Adrenal gland (tissue), 12 donors: Measurements from ENCODE around the gene LIPM. TPM values are rescaled to one million over a fixed set of nuclear protein-coding genes. Genes with fewer than 3 reads are reported as not detected.

Source experiments
- DNase-seq, 7 donors: peaks; one replicate each; pipeline ENCODE4 v3.0.0-alpha.2; 2019 to 2020
- H3K27ac ChIP-seq, 5 donors: fragments of 200-600 bp; sonication (generic) in 4 of 5; 1 replicate in 3 of 5; 2 replicates in 2 of 5; pipeline versions ENCODE4 v1.5.1 to v1.8.0; 2016 to 2020; ENCODE audit warnings: mild to moderate bottlenecking in 1 of 5
- H3K27me3 ChIP-seq: fragments of 200-600 bp; 2 replicates; pipeline ENCODE4 v1.8.0; 2021
- H3K36me3 ChIP-seq, 2 donors: fragments of 200-600 bp; replicated peaks in 1 of 2; 1 replicate in 1 of 2; 2 replicates in 1 of 2; pipeline versions ENCODE4 v1.5.1 to v1.8.0; 2018 to 2022
- H3K4me1 ChIP-seq, 2 donors: fragments of 200-600 bp; replicated peaks in 1 of 2; 1 replicate in 1 of 2; 2 replicates in 1 of 2; pipeline versions ENCODE4 v1.5.1 to v1.8.0; 2018 to 2021
- H3K4me3 ChIP-seq, 4 donors: fragments of 200-600 bp; sonication (generic) in 3 of 4; one replicate each; pipeline ENCODE4 v1.5.1; 2016 to 2018
- H3K9me3 ChIP-seq, 3 donors: fragments of 200-600 bp; sonication (generic) in 1 of 3; replicated peaks in 1 of 3; 1 replicate in 2 of 3; 2 replicates in 1 of 3; pipeline versions ENCODE4 v1.5.1 to v1.8.0; 2016 to 2021
- CTCF ChIP-seq, 6 experiments: fragments of 450-650 bp in 4 of 6; fragments of 200-600 bp in 2 of 6; sonication (generic) in 1 of 6; IDR thresholded peaks; 1 replicate in 5 of 6; 2 replicates in 1 of 6; pipeline versions ENCODE4 v1.5.1 to v1.8.0; 2016 to 2021; ENCODE audit warnings: antibody characterized with exemption in 6 of 6, mild to moderate bottlenecking in 2 of 6, moderate library complexity in 1 of 6
- POLR2A ChIP-seq, 2 donors: fragments of 450-650 bp; IDR thresholded peaks; one replicate each; pipeline ENCODE4 v1.6.1; 2017; ENCODE audit warnings: antibody characterized with exemption in 2 of 2, mild to moderate bottlenecking in 2 of 2, moderate library complexity in 1 of 2
- WGBS, 4 donors: extraction: QIAGEN DNeasy Blood & Tissue Kit in 2 of 4; methylation state at CpG; one replicate each; pipeline versions ENCODE4 v1.1.5 to v1.1.7; 2013 to 2017; 5-methylcytosine and 5-hydroxymethylcytosine counted together
- intact Hi-C, 2 donors: fragments of 100-400 bp; cut with DNase I; formaldehyde crosslinking; loops; one replicate each; pipeline versions ENCODE4 v1.14.1 to v1.15.0; 2022 to 2023
- polyA plus RNA-seq, 3 donors: library from polyadenylated mRNA; stranded (reverse); fragments of 200-250 nt in 2 of 3; fragments of 350-450 nt in 1 of 3; fragmentation: Illumina TruSeq in 1 of 3; extraction: RNeasy Lipid Tissue Mini Kit (QIAGEN cat#74804) in 1 of 3; gene quantifications; one replicate each; pipeline ENCODE4 v1.2.3, GENCODE V29; 2013 to 2014
- total RNA-seq, 9 donors: library from RNA; depleted of rRNA in 4 of 9; stranded (reverse); fragments of >200 nt in 4 of 9; fragments of 120-200 nt in 1 of 9; fragmentation: NEBNext Ultra II Directional in 1 of 9; extraction: Animal tissue kit (Norgen Biotek cat#: 25700) in 1 of 9; gene quantifications; one replicate each; pipeline versions ENCODE4 v1.1.0 to v1.2.4, GENCODE V29; 2013 to 2023
- donor health status: healthy with polysubstance abuse.
- donor health status: Bipolar disorder and iron deficiency.
- donor health status: DM: yes; HTN: yes; CAD: no.
- donor health status: DM: no; HTN: no; CAD: no.
- donor health status: DM: no; HTN: no; CAD: no.
- donor health status: DM: yes; HTN: yes; CAD: no.

The LIPM gene
- total and polyA plus RNA-seq, 12 donors, result not detected

DNA sequence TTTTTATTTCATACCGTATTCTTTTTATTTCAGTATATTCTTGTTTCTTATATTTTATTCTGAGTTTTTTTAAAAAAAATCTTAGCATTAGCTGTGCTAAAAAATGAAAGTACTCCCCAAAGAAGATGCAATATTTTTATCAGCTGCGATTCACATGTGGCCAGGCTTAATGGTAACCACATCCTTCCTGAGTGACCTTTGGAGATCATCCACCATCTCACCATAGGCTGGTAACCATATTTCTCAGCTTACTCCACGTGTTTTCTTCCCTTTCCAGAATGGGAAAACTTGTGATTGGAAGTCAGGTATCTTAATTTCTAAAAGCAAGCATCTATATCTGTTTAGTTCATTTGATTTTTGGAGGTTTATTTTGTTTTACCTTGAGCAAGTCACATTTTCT, 18.8 kb upstream of the LIPM start:
- Histone ChIP-seq H3K27ac (no peak overlapping the region), H3K27me3 (no peaks in the 10 kb centered on the region), H3K4me3 (no peak overlapping the region), H3K4me1 (no peaks in the 10 kb centered on the region), H3K36me3 (no peaks in the 10 kb centered on the region), H3K9me3 (no peaks in the 10 kb centered on the region)
- DNase-seq, result no peak
- WGBS, 4 donors, result 73 to 79% (median 74%) methylated on average over 3 of the region's 3 CpGs
- intact Hi-C loops, result no loop called here
- TF ChIP-seq POLR2A (IDR thresholded peaks at IDR 0.05) (no peak), CTCF (IDR thresholded peaks at IDR 0.05) (no peak)

GRCh38 chr10:88786032-88786770, 16.3 kb upstream of the LIPM start:
- TF ChIP-seq POLR2A (IDR thresholded peaks at IDR 0.05) (no peak), CTCF (IDR thresholded peaks at IDR 0.05) (no peak)
- Histone ChIP-seq H3K36me3 (no peaks in the 10 kb centered on the region), H3K27ac (no peak overlapping the region), H3K4me1 (no peaks in the 10 kb centered on the region), H3K9me3 (no peaks in the 10 kb centered on the region), H3K4me3 (no peak overlapping the region), H3K27me3 (no peaks in the 10 kb centered on the region)
- 84 to 91% (median 88%) methylated on average over 10 of the region's 10 CpGs for WGBS, 4 donors
- no peak for DNase-seq
- intact Hi-C loops, result no loop called here

- Histone ChIP-seq H3K27ac (no peak overlapping the region), H3K4me3 (no peak overlapping the region), H3K9me3 (no peaks in the 10 kb centered on the region), H3K4me1 (no peaks in the 10 kb centered on the region), H3K36me3 (no peaks in the 10 kb centered on the region), H3K27me3 (no peaks in the 10 kb centered on the region)
- 78 to 91% (median 86%) methylated on average over 5 of the region's 5 CpGs for WGBS, 4 donors
- TF ChIP-seq CTCF (IDR thresholded peaks at IDR 0.05) (no peak), POLR2A (IDR thresholded peaks at IDR 0.05) (no peak)
- no peak for DNase-seq
- intact Hi-C loops, result no loop called here
Observed at GRCh38 chr10:88787463-88787862, 15.1 kb upstream of the LIPM start.

DNA sequence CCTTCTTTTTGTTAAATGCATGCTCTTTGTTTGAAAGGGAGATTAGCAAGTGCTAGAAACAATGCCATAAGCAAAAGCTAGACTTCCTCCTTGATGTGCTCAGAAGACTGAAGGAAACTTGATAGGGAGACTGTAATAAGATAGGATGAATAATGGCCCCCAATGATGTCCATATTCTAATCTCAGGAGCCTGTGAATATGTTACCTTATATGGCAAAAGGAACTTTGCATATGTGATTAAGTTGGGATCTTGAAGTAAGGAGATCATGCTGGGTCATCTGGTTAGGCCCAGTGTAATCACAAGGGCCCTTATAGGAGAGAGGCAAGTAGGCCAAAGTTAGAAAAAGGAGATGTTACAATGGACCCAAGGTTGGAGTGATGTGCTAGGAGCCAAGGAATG, 13.6 kb upstream of the LIPM start:
- Histone ChIP-seq H3K27me3 (no peaks in the 10 kb centered on the region), H3K27ac (no peak overlapping the region), H3K9me3 (no peaks in the 10 kb centered on the region), H3K36me3 (no peaks in the 10 kb centered on the region), H3K4me1 (no peaks in the 10 kb centered on the region), H3K4me3 (no peak overlapping the region)
- no peak for DNase-seq
- intact Hi-C loops, result no loop called here
- no peak for TF ChIP-seq CTCF (IDR thresholded peaks at IDR 0.05)
- no peak for TF ChIP-seq POLR2A (IDR thresholded peaks at IDR 0.05)
